NCI-H748 treated with DMSO at 0.1 percent for 48 hours (cell line): ENCODE measurements around the gene SNRNP27.

Source experiments
- DNase-seq: peaks from one replicate; lab custom pipeline; 2025; lab: John Stamatoyannopoulos, UW

Gene SNRNP27

DNA sequence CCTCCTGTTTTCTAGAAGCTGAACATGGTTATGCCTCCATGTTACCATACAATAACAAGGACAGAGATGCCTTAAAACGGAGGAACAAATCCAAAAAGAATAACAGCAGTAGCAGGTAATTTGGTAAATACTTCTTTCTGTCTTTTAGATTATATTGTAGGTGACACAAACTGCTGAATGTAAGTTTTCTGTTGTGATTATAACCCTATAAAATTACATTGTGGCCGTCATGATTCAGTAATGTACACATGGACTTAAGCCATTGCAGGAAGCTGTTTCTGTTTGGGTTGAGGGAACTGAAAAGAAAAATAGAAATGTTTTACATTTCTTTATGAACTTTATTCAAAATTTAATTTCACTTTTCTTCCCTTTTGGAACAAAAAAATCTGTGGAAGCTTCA is 22.4 kb downstream of the SNRNP27 start:
- no peak for DNase-seq

DNA sequence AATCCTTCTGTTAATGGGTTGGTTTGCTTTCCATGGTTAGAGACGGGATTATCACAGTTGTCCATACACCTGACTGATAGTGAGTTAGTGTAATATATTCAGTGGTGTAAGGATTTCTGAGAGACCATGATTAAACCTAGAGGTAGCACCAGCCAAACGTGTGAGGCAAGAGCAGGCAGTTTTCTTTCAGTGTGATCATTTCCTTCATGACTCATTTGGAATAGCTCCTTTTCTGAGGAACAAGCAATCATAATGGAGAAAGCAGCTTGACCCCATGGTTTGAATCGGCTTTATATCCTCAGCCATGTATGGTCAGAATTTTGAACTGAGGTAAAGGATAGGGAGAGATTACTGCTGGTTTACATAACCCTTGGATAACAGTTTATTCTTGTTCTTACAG is 24.1 kb downstream of the SNRNP27 start:
- no peak for DNase-seq

- DNase-seq: no peak
Observed at GRCh38 chr2:69918401-69918800, 24.6 kb downstream of the SNRNP27 start.

DNA sequence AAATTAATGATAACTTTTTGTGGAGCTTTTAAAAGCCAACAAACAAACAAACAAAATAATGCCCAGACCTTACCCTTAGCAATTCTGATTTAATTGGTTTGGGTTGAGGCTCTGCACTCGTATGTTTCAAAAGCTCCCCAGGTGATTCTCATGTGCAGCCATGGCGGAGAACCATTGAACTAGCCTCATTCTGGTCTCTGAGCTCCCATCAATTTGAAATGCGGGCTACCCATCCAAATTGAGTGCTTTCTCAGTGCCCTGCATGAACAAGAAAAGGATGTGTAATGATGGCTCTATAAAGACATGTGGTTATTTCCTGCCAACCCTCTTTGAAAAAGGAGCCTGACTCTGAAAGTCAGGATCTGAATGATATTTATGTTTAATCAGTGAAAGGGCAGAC is 29.4 kb downstream of the SNRNP27 start:
- DNase-seq: no peak

DNA sequence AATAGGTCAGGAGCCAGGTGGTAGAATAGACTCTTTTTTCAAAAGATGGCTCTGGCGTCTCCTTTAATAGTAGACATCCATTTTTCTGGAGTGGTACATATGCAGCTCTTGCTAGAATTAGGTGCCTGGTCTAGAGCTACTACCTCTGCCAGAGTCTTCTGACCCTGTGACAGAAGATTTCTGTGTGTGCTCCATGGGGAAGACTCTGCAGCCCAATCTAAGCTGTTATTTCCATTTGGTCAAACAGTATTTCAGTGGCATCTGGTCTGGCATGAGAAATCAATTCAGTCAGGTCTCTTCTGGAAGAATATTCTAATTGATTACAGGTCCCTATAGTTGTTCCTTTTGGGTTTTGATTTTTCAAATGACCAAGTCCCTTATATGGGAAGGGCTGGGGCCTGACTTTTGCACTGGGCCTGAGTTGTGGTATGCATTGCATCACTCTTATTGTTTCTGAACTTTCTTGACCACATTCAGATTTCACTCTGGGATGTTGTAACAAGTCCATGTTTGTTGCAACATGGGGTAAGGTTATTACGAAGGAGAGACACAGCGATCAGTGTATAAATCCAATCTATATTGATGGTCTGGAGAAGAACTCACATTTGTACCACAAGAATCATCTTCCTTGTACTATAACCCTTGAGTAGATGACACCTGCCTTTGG is 33.2 kb downstream of the SNRNP27 start:
- no peak for DNase-seq

- no peak for DNase-seq
Observed at GRCh38 chr2:69931832-69932595, 38.3 kb downstream of the SNRNP27 start.

- DNase-seq: no peak
Observed at GRCh38 chr2:69932596-69932922, 38.8 kb downstream of the SNRNP27 start.

- DNase-seq: no peak
Observed at GRCh38 chr2:69933254-69933828, 39.6 kb downstream of the SNRNP27 start.

GRCh38 chr2:69933839-69934613 is 40.3 kb downstream of the SNRNP27 start:
- DNase-seq: no peak

GRCh38 chr2:69934614-69934908 is 40.8 kb downstream of the SNRNP27 start:
- DNase-seq: no peak

- DNase-seq: no peak
Observed at GRCh38 chr2:69935011-69935410, 41.3 kb downstream of the SNRNP27 start.

DNA sequence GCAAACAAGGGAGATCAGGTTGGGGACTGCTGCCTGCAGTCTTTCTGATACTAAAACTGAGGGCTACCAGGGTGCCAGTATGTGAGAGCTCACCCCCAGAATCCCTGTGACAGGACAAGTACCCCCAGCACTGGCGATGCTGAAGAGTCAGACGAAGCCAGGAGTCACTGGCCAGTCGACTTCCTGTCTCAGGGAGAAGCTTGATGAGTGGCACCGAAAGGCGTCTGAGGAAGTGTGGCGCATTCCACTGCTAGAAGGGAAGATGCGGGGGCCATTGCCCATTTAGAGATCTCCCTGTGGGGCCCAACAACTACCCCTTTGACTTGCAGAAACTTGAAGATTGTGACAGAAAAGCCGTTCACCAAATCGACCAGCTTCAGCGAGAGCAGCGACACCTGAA is 43.1 kb downstream of the SNRNP27 start:
- no peak for DNase-seq

DNA sequence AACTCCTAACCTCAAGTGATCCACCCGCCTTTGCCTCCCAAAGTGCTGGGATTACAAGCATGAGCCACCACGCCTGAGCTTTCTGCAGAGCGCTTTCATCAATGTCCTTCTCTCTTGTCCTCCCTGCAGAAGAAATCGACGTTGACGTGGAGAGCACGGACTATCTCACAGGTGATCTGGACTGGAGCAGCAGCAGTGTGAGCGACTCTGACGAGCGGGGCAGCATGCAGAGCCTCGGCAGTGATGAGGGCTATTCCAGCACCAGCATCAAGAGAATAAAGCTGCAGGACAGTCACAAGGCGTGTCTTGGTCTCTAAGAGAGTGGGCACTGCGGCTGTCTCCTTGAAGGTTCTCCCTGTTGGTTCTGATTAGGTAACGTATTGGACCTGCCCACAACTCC is 44.2 kb downstream of the SNRNP27 start:
- no peak for DNase-seq

GRCh38 chr2:69939722-69940121 is 46.0 kb downstream of the SNRNP27 start:
- no peak for DNase-seq

DNA sequence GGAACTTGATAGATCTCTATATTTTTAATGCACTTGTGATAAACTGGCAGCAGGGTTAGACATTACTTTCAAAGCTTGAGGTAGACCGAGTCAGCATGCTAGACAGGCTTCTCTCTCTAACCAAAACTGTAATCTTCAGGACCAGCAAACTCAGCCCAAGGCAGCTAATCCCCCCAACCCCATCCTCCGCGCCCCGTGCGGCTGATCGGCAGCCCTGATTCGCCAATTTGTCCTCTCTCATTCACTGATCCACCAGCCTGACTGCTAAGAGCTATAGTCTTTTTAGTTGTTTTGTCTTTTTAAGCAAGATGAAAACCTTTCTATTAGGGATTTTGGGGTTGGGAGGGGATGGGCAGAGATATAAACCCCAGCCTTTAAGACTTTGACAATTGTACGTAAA is 46.9 kb downstream of the SNRNP27 start:
- no peak for DNase-seq

DNA sequence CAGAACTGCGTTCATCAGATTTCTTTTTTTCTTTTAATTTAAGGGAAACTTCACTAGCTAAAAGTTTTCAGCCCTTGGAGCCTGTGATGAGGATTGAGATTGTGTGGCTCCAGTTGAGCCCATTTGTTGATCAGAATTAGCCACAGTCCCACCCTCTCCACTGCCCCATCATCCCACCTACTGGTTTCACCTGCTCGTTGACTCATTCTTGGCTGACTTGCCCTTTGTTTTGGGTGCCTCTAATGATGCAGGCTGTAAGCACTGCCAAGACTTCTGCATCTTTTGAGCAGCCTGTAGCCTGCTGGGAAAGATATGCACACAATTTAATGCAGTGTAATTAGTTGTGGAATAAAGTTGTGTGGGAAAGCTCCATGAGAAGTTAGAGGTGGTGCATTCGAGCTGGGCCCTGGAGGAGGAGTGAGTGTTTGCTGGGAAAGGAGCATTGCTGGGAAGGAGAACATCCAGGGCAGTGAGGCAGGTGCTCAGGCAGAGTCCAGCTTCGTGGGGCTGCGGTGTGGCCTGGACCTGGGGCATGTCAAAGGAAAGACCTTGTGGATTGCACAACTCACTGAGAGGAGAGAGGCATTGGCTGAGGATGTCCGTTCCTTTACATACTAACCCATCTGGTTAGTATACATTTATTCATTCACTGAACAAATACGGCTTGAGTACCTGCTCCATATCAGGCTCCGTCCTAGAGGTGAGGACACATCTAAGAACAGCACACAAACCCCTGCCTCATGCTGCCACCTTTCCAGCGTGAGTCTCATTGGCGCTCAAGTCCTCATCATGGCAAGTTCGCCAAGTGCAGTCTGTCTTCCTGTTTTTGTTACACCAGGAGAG is 49.5 kb downstream of the SNRNP27 start:
- no peak for DNase-seq

DNA sequence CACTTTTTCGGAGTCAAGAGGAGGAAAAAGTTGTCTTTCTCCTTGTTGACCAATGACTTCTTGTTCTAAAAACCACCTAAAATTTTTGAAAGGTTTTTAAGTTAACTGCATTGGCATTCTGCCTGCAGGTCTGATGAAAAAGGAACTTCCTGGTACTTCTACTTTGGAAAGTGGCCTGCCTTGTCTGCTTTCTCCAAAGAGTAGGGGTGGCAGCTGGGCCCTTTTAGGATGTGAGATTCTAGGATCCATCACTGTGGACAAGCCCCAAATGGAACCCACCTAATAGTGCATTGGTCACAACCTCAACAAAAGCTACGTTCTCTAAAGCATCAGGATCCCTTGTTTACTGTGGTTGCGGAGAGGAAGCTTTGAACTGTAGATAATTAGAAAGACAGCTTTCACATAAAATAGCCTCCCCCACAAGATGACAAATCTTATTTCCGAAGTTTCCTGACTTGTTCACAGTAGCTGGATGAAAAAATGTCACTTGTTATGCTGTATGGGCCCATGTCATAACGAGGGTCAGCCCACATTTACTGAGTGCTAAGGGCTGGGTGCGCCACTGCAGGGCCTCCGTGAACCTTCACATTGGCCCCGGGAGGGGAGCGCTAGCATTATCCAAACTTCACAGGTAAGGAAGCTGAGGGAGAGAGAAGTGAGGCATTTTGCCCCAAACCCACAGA is 50.2 kb downstream of the SNRNP27 start:
- no peak for DNase-seq

DNA sequence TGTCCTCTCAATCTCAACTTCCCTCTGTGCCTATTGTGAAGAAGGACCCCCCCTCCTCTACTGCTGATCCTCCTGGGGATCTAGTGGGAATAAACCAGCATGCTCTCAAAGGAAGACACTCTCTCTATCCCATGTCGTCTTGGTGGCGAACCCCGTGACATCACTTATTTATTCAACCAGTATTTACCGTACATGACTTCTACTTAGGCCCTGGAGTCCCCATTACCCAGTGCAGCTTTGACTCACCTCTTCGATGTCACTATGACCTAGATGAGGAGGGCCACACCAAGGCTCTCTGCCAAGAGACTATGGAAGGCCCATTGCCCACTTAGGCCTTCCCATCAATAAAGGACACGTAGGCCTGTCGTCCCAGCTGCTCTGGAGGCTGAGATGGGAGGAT is 51.0 kb downstream of the SNRNP27 start:
- no peak for DNase-seq

DNA sequence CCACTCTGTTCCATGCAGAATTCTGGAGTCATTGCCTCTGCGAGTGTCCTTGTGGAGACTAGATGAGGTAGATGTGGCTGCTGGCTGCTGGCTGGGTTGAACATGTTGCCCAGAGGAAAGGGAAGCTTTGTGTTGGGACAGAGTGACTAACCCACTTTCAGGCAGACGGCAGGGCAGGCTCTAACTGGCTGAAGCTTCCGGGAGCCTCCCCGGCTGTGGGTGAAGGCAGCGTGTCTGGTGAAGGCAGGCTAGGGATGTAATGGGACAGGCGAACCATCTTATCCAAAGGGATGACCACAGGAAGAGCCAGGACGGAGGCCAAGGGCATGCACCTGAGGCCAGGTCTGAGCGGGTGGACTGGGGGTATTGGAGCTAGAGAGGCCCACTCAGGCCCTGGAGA is 51.7 kb downstream of the SNRNP27 start:
- no peak for DNase-seq

- no peak for DNase-seq
Observed at GRCh38 chr2:69945941-69946340, 52.2 kb downstream of the SNRNP27 start.
